K562 (cell line): ENCODE data around the gene CUL3.

Experiments
- BACH1 ChIP-seq: fragments of 200-800 bp; sonication (Bioruptor generic); IDR thresholded peaks from 2 replicates; pipeline ENCODE4 v1.6.1; 2016; ENCODE audit warnings: missing genetic modification characterization, missing compliant biosample characterization
- CHD1 ChIP-seq: fragments of 200-600 bp; sonication (generic); IDR thresholded peaks from one replicate; pipeline ENCODE4 v1.6.1; 2012; ENCODE audit warnings: mild to moderate bottlenecking, moderate library complexity, low read length, inconsistent platforms
- CTCF ChIP-seq, 3 experiments: IDR thresholded peaks in 2 of 3; conservative IDR thresholded peaks in 1 of 3; 2 replicates each; pipeline ENCODE4 v1.5.1; 2011 to 2012; ENCODE audit warnings: low read length in 3 of 3, mild to moderate bottlenecking in 3 of 3, control low read depth in 2 of 3, improper control_type of control experiment in 1 of 3, inconsistent platforms in 1 of 3, low read depth in 1 of 3, mixed read lengths in 1 of 3, moderate library complexity in 1 of 3; ENCODE audit not compliant: insufficient read depth in 2 of 3
- ESRRA ChIP-seq: fragments of 450-650 bp; IDR thresholded peaks from 2 replicates; pipeline ENCODE4 v1.6.1; 2014; ENCODE audit warnings: low read depth, mild to moderate bottlenecking, moderate library complexity, borderline replicate concordance
- JUNB ChIP-seq: fragments of 450-650 bp; formaldehyde crosslinking; conservative IDR thresholded peaks from 2 replicates; pipeline ENCODE4 v1.4.0; 2020; ENCODE audit warnings: mild to moderate bottlenecking
- NFIC ChIP-seq: fragments of 450-650 bp; IDR thresholded peaks from 2 replicates; pipeline ENCODE4 v1.6.1; 2017; ENCODE audit warnings: mild to moderate bottlenecking, inconsistent platforms
- RBBP5 ChIP-seq: fragments of 200-600 bp; sonication (generic); IDR thresholded peaks from 2 replicates; pipeline ENCODE4 v1.6.1; 2012; ENCODE audit warnings: borderline replicate concordance, mild to moderate bottlenecking, low read length, control low read depth, inconsistent platforms; ENCODE audit not compliant: insufficient read depth, poor library complexity, severe bottlenecking
- ZMIZ1 ChIP-seq, 2 experiments: fragments of 150-350 bp in 1 of 2; IDR thresholded peaks; 2 replicates each; pipeline ENCODE4 v1.6.1; 2012 to 2016; ENCODE audit warnings: low read depth in 2 of 2, low read length in 2 of 2, mild to moderate bottlenecking in 1 of 2, moderate library complexity in 1 of 2
- ZNF609 ChIP-seq: sonication (generic); formaldehyde crosslinking; IDR thresholded peaks from 2 replicates; pipeline ENCODE4 v1.8.1; 2023; ENCODE audit warnings: missing genetic modification reagents, mild to moderate bottlenecking, borderline replicate concordance

GRCh38 chr2:224557610-224558009, 27.6 kb downstream of the CUL3 start:
- TF ChIP-seq BACH1 (tag) (no peak), ESRRA (no peak), CTCF (IDR thresholded peaks at IDR 0.05 in 2 of 3, conservative IDR thresholded peaks at IDR 0.05 in 1 of 3; ENCODE audit: insufficient read depth in 2 of 3, low read depth in 1 of 3, low read length in 3 of 3) (no peak), CHD1 (no peak), ZNF609 (CRISPR knock-in tag) (no peak), RBBP5 (no peak), ZMIZ1 (IDR thresholded peaks at IDR 0.05; ENCODE audit: low read depth in 2 of 2, low read length in 2 of 2) (no peak), NFIC (no peak), JUNB (CRISPR knock-in tag) (no peak)
